GM23338 (cell line): Measurements from ENCODE around the gene HOXB5. TPM values are rescaled to one million over a fixed set of nuclear protein-coding genes. Genes with fewer than 3 reads are reported as not detected.
A peak's percentile ranks its signal among the peaks of the same experiment; 100 is the strongest.

Experiments used
- ATAC-seq: fragments of 200-7000 bp; cut with Tn5 transposase; 3 replicates; pipeline ENCODE4 v1.9.1; 2020
- DNase-seq: peaks from one replicate; pipeline ENCODE4 v3.0.0-alpha.2; 2015; ENCODE audit warnings: low spot score
- H2AFZ ChIP-seq: fragments of 200-600 bp; sonication (generic); 2 replicates; pipeline ENCODE4 v1.8.0; 2016; ENCODE audit warnings: antibody characterized with exemption, mild to moderate bottlenecking, moderate library complexity
- H3F3A ChIP-seq: fragments of 200-600 bp; sonication (generic); replicated peaks from 2 replicates; pipeline ENCODE4 v1.8.0; 2017; ENCODE audit warnings: antibody characterized with exemption, mixed run types, low read depth
- H3K27ac ChIP-seq: fragments of 200-600 bp; sonication (generic); 2 replicates; pipeline ENCODE4 v1.6.1; 2016; ENCODE audit warnings: low read depth
- H3K27me3 ChIP-seq: fragments of 200-600 bp; sonication (generic); 2 replicates; pipeline ENCODE4 v1.8.0; 2016; ENCODE audit warnings: mild to moderate bottlenecking, mixed run types, moderate library complexity; ENCODE audit not compliant: insufficient read depth
- H3K36me3 ChIP-seq: fragments of 200-600 bp; sonication (generic); 2 replicates; pipeline ENCODE4 v1.8.0; 2016; ENCODE audit warnings: mild to moderate bottlenecking; ENCODE audit not compliant: insufficient read depth
- H3K4me1 ChIP-seq: fragments of 200-600 bp; sonication (generic); 2 replicates; pipeline ENCODE4 v1.8.0; 2016; ENCODE audit warnings: mild to moderate bottlenecking, moderate library complexity; ENCODE audit not compliant: insufficient read depth
- H3K4me2 ChIP-seq: fragments of 200-600 bp; sonication (generic); 2 replicates; pipeline ENCODE4 v1.7.1; 2017; ENCODE audit warnings: mixed run types
- H3K4me3 ChIP-seq: fragments of 200-600 bp; sonication (generic); 2 replicates; pipeline ENCODE4 v1.6.1; 2016; ENCODE audit warnings: mixed run types
- H3K79me2 ChIP-seq: fragments of 200-600 bp; sonication (generic); replicated peaks from 2 replicates; pipeline ENCODE4 v1.8.0; 2017; ENCODE audit warnings: mild to moderate bottlenecking; ENCODE audit not compliant: insufficient read depth
- H3K9me2 ChIP-seq: fragments of 200-600 bp; sonication (generic); 2 replicates; pipeline ENCODE4 v1.8.0; 2017; ENCODE audit not compliant: insufficient read depth
- H4K20me1 ChIP-seq: fragments of 200-600 bp; sonication (generic); replicated peaks from 2 replicates; pipeline ENCODE4 v1.8.0; 2017; ENCODE audit warnings: mild to moderate bottlenecking; ENCODE audit not compliant: insufficient read depth
- H3K27ac Mint-ChIP-seq: 2 replicates; pipeline ENCODE4 v1.8.0; 2020; ENCODE audit warnings: inconsistent platforms, mild to moderate bottlenecking, moderate library complexity, mixed read lengths
- H3K27me3 Mint-ChIP-seq: 3 replicates; pipeline ENCODE4 v1.8.0; 2022; ENCODE audit warnings: low read depth, mild to moderate bottlenecking, moderate library complexity, mixed read lengths, inconsistent platforms; ENCODE audit not compliant: insufficient read depth, poor library complexity
- H3K36me3 Mint-ChIP-seq: 3 replicates; pipeline ENCODE4 v1.8.0; 2021; ENCODE audit warnings: low read depth, mild to moderate bottlenecking, inconsistent platforms, moderate library complexity, mixed read lengths
- H3K4me1 Mint-ChIP-seq: 3 replicates; pipeline ENCODE4 v1.8.0; 2020; ENCODE audit warnings: mild to moderate bottlenecking, inconsistent platforms, mixed read lengths
- H3K4me3 Mint-ChIP-seq: 3 replicates; pipeline ENCODE4 v1.8.0; 2021; ENCODE audit warnings: moderate library complexity, mild to moderate bottlenecking, inconsistent platforms, mixed read lengths
- H3K9me3 Mint-ChIP-seq: 3 replicates; pipeline ENCODE4 v1.8.0; 2020; ENCODE audit warnings: moderate library complexity, mild to moderate bottlenecking, inconsistent platforms, mixed read lengths
- CTCF ChIP-seq, 2 experiments: fragments of 200-600 bp in 1 of 2; sonication (generic) in 1 of 2; conservative IDR thresholded peaks; 2 replicates each; pipeline versions ENCODE4 v1.5.1 to v1.6.1; 2016 to 2017; ENCODE audit warnings: antibody characterized with exemption in 2 of 2, low read depth in 2 of 2, mild to moderate bottlenecking in 2 of 2, moderate library complexity in 1 of 2
- EZH2 ChIP-seq: fragments of 200-600 bp; sonication (generic); IDR thresholded peaks from one replicate; pipeline ENCODE4 v1.8.0; 2017; ENCODE audit warnings: antibody characterized with exemption, mild to moderate bottlenecking, low read depth; ENCODE audit not compliant: unreplicated experiment
- EZH2phosphoT487 ChIP-seq: fragments of 200-600 bp; sonication (generic); IDR thresholded peaks from one replicate; pipeline ENCODE4 v1.8.1; 2018; ENCODE audit warnings: antibody characterized with exemption; ENCODE audit not compliant: unreplicated experiment
- JUNB ChIP-seq: IDR thresholded peaks from one replicate; pipeline ENCODE4 v1.6.1; 2016; ENCODE audit warnings: antibody characterized with exemption; ENCODE audit not compliant: unreplicated experiment
- ZNF114 ChIP-seq: fragments of 250-450 bp; sonication (Bioruptor Pico); IDR thresholded peaks from 2 replicates; pipeline ENCODE4 v1.5.0; 2020; ENCODE audit warnings: mild to moderate bottlenecking, moderate library complexity
- polyA plus RNA-seq: library from polyadenylated mRNA; unstranded; fragments of >200 nt; fragmentation: Nextera tagmentation; extraction: Ambion mirVana; gene quantifications from 2 replicates; pipeline ENCODE4 v1.2.1, GENCODE V29; 2016
- total RNA-seq: library from RNA; depleted of rRNA; stranded (reverse); fragments of >200 nt; shearing (Covaris generic); gene quantifications from 2 replicates; pipeline ENCODE4 v1.2.3, GENCODE V29; 2014

Gene HOXB5
- total and polyA plus RNA-seq, 2 experiments from 2014 or later, result not detected

- no peak within 1 kb of the TSS for H2AFZ ChIP-seq
- DNase-seq (no peak), ATAC-seq (no peak)
- Mint-ChIP-seq H3K36me3 (no peaks in the 10 kb centered on the region; the same call in 2 of the 3 replicates), H3K27ac (no peak within 1 kb of the TSS), H3K4me3 (no peak within 1 kb of the TSS; the same call in 2 of the 3 replicates), H3K4me1 (peaks cover 37% of the 10 kb centered on the region), H3K27me3 (peaks cover 99% of the 10 kb centered on the region), H3K9me3 (peaks cover 7% of the 10 kb centered on the region; the same call in 2 of the 3 replicates)
- H3K27me3 ChIP-seq, result peaks cover 100% of the 10 kb centered on the region
- H3K79me2 ChIP-seq, result no peaks in the 10 kb centered on the region
- 0 out of 2 replicates have a peak within 1 kb of the TSS, but pooled peaks have one; percentile 30 for H3K4me3 ChIP-seq
- H4K20me1 ChIP-seq, result peaks cover 41% of the 10 kb centered on the region
- no peaks in the 10 kb centered on the region for H3K36me3 ChIP-seq
- H3K4me2 ChIP-seq, result no peak within 1 kb of the TSS; the same call in 1 of the 2 replicates
- TF ChIP-seq EZH2, result peak; percentile 90
- TF ChIP-seq ZNF114 (CRISPR knock-in tag), result no peak
- no peak within 1 kb of the TSS for H3K27ac ChIP-seq
- H3F3A ChIP-seq, result peaks cover 32% of the 10 kb centered on the region
- peaks cover 46% of the 10 kb centered on the region for H3K4me1 ChIP-seq
- no peaks in the 10 kb centered on the region for H3K9me2 ChIP-seq
Measured at GRCh38 chr17:48615047-48615962, 21.7 kb upstream of the HOXB5 start, which contains the start of gene HOXB8. Gene HOXB8 (minus strand): TSS chr17:48615292. CDS start chr17:48614704, 588 bp downstream.

- no peaks in the 10 kb centered on the region for H3K79me2 ChIP-seq
- H3K27me3 Mint-ChIP-seq, result peaks cover 99% of the 10 kb centered on the region
Measured at GRCh38 chr17:48613862-48614694, 20.5 kb upstream of the HOXB5 start.

GRCh38 chr17:48612854-48613691 lies 19.5 kb upstream of the HOXB5 start:
- Histone ChIP-seq H2AFZ (no peak overlapping the region), H3K36me3 (no peaks in the 10 kb centered on the region), H3K27ac (no peak overlapping the region), H3K79me2 (no peaks in the 10 kb centered on the region), H3K4me1 (peaks cover 40% of the 10 kb centered on the region), H4K20me1 (peaks cover 50% of the 10 kb centered on the region), H3F3A (peaks cover 37% of the 10 kb centered on the region), H3K4me3 (no peak overlapping the region), H3K27me3 (peaks cover 100% of the 10 kb centered on the region), H3K4me2 (peak overlapping the region; percentile 70), H3K9me2 (no peaks in the 10 kb centered on the region)
- Mint-ChIP-seq H3K36me3 (no peaks in the 10 kb centered on the region; the same call in 2 of the 3 replicates), H3K27me3 (peaks cover 99% of the 10 kb centered on the region), H3K9me3 (peaks cover 7% of the 10 kb centered on the region; the same call in 2 of the 3 replicates), H3K27ac (no peak overlapping the region), H3K4me3 (peak overlapping the region; percentile 22; the same call in 2 of the 3 replicates), H3K4me1 (peaks cover 24% of the 10 kb centered on the region)
- DNase-seq, result peak; percentile 57
- ATAC-seq, result no peak
- peak; percentile 100 for TF ChIP-seq EZH2
- TF ChIP-seq CTCF (conservative IDR thresholded peaks at IDR 0.05; ENCODE audit: low read depth in 2 of 2), result no peak
- TF ChIP-seq EZH2phosphoT487, result peak; percentile 46

More at GRCh38 chr17:48613862-48614694, 20.5 kb upstream of the HOXB5 start:
- Mint-ChIP-seq H3K4me3 (no peak overlapping the region; the same call in 2 of the 3 replicates), H3K27ac (no peak overlapping the region), H3K9me3 (peaks cover 7% of the 10 kb centered on the region; the same call in 2 of the 3 replicates), H3K4me1 (peaks cover 34% of the 10 kb centered on the region), H3K36me3 (no peaks in the 10 kb centered on the region; the same call in 2 of the 3 replicates)
- DNase-seq (peak; percentile 60), ATAC-seq (peak; percentile 5)
- TF ChIP-seq EZH2, result peak; percentile 100
- peak; percentile 75 for TF ChIP-seq EZH2phosphoT487
- no peak for TF ChIP-seq JUNB
- H4K20me1 ChIP-seq, result peaks cover 44% of the 10 kb centered on the region
- 0 out of 2 replicates have a peak overlapping the region, but pooled peaks have one; percentile 30 for H3K4me3 ChIP-seq
- H2AFZ ChIP-seq, result no peak overlapping the region
- no peaks in the 10 kb centered on the region for H3K9me2 ChIP-seq
- peaks cover 45% of the 10 kb centered on the region for H3K4me1 ChIP-seq
- no peak overlapping the region for H3K27ac ChIP-seq
- H3K36me3 ChIP-seq, result no peaks in the 10 kb centered on the region
- peaks cover 30% of the 10 kb centered on the region for H3F3A ChIP-seq
- peak overlapping the region; percentile 62; the same call in 1 of the 2 replicates for H3K4me2 ChIP-seq
- H3K27me3 ChIP-seq, result peaks cover 100% of the 10 kb centered on the region
